Activated CD8-positive, alpha-beta memory T cell treated with anti-CD3 and anti-CD28 coated beads, Interleukin-2, amount 50 U/mL, for 24 hours (primary cell): Measurements from ENCODE around the gene NR3C2.

ENCODE experiments used
- DNase-seq: peaks from one replicate; pipeline ENCODE4 v3.0.0-alpha.2; 2020; ENCODE audit errors: extremely low read depth

Gene NR3C2

GRCh38 chr4:148441986-148442831 is at the start of gene NR3C2:
Gene NR3C2 (minus strand): TSS chr4:148442414.
- peak; percentile 91 for DNase-seq

GRCh38 chr4:148487181-148487580 is 45.0 kb upstream of the NR3C2 start:
- DNase-seq: no peak

- no peak for DNase-seq
Measured at GRCh38 chr4:148481636-148482035, 39.4 kb upstream of the NR3C2 start.

- DNase-seq: no peak
Measured at GRCh38 chr4:148477276-148477675, 35.1 kb upstream of the NR3C2 start.

- no peak for DNase-seq
Measured at GRCh38 chr4:148469938-148470337, 27.7 kb upstream of the NR3C2 start.

- DNase-seq: no peak
Measured at GRCh38 chr4:148454835-148455234, 12.6 kb upstream of the NR3C2 start.

GRCh38 chr4:148453833-148454232 is 11.6 kb upstream of the NR3C2 start:
- no peak for DNase-seq

GRCh38 chr4:148452970-148453369 is 10.8 kb upstream of the NR3C2 start:
- DNase-seq: no peak

GRCh38 chr4:148449921-148450320 is 7.7 kb upstream of the NR3C2 start:
- no peak for DNase-seq

- no peak for DNase-seq
Measured at GRCh38 chr4:148448141-148448540, 5.9 kb upstream of the NR3C2 start.

- no peak for DNase-seq
Measured at GRCh38 chr4:148447681-148448080, 5.5 kb upstream of the NR3C2 start.

- DNase-seq: no peak
Measured at GRCh38 chr4:148445860-148446330, 3.7 kb upstream of the NR3C2 start.

- DNase-seq: no peak
Measured at GRCh38 chr4:148445071-148445859, 3.1 kb upstream of the NR3C2 start.

GRCh38 chr4:148444296-148445070 is 2.3 kb upstream of the NR3C2 start:
- no peak for DNase-seq

GRCh38 chr4:148443512-148444295 is 1.5 kb upstream of the NR3C2 start:
- no peak for DNase-seq

GRCh38 chr4:148442832-148443511 is 758 bp upstream of the NR3C2 start:
- no peak for DNase-seq

GRCh38 chr4:148441624-148441985 is 609 bp downstream of the NR3C2 start:
- DNase-seq: no peak

- no peak for DNase-seq
Measured at GRCh38 chr4:148438047-148438446, 4.2 kb downstream of the NR3C2 start.

- no peak for DNase-seq
Measured at GRCh38 chr4:148437439-148437838, 4.8 kb downstream of the NR3C2 start.

- DNase-seq: no peak
Measured at GRCh38 chr4:148436512-148436911, 5.7 kb downstream of the NR3C2 start.
